ENCODE data around the gene PRPF40A.

- TF ChIP-seq POLR2A (IDR thresholded peaks at IDR 0.05; ENCODE audit: low read depth, low read length) (no peak), POLR2AphosphoS5 (IDR thresholded peaks at IDR 0.05; ENCODE audit: low read depth, low read length) (no peak), TAF1 (IDR thresholded peaks at IDR 0.05; ENCODE audit: low read depth, low read length) (no peak), PAX5 (IDR thresholded peaks at IDR 0.05; ENCODE audit: insufficient read depth, low read length, severe bottlenecking) (no peak), SPI1 (IDR thresholded peaks at IDR 0.05; ENCODE audit: low read depth, low read length) (no peak)
These were observed 89.8 kb downstream of the PRPF40A start for GRCh38 chr2:152627351-152627957.

Measured in GM12891 (cell line).